ENCODE measurements around the gene HTRA3. TPM values are rescaled to one million over a fixed set of nuclear protein-coding genes. Genes with fewer than 3 reads are reported as not detected.

Gene HTRA3
- total RNA-seq, 1 experiment from 2014 or later, result 2.3 TPM

DNA sequence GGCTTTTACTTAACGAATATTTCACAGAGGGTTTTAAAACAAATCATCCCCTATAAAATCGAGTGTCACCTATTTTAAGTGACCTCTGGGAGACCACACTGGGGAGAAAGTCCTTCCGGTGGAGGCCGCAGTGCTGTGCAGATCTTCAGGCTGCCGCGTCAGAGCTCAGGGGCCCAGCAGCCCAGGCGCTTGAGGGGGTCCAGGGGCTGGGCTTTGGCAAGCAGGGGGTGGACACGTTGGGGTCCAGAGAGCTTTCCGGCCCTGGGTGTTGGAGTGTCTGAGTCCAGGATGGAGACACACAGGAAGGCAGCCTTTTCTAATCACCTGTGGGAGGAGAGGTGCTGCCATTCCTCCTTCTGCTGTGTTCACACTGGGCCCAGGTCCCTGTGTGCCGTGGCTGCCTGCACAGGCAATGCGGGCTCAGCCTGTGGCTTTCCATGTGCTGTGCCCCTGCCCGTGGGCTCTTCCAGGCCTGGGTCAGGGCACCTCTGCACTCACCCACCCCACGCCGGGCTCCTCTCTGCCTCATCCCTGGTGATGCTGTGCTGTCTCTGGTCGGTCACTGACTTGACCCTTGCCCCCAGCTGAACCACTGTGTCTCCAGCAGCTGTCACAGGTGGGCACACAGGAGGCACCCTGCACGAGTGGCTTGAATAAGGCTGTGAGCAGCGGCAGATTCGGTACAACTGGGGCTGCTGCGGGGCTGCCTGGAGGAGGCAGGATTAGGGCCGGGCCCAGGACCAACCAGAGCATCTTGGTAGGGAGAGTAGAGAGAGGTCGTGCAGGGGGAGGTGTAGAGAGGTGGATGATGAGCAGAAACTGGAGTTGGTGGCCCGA lies 10.0 kb downstream of the HTRA3 start (continued):
- TF ChIP-seq, protein P1, sequence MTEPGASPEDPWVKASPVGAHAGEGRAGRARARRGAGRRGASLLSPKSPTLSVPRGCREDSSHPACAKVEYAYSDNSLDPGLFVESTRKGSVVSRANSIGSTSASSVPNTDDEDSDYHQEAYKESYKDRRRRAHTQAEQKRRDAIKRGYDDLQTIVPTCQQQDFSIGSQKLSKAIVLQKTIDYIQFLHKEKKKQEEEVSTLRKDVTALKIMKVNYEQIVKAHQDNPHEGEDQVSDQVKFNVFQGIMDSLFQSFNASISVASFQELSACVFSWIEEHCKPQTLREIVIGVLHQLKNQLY (CRISPR knock-in tag; IDR thresholded peaks at IDR 0.05), result no peak
- TF ChIP-seq ZNF138 (CRISPR knock-in tag; conservative IDR thresholded peaks at IDR 0.05) (no peak), SMAD3 (CRISPR knock-in tag; IDR thresholded peaks at IDR 0.05; ENCODE audit: borderline replicate concordance) (no peak), NR2C2 (CRISPR knock-in tag; IDR thresholded peaks at IDR 0.05) (no peak)
- TF ChIP-seq, protein P2, sequence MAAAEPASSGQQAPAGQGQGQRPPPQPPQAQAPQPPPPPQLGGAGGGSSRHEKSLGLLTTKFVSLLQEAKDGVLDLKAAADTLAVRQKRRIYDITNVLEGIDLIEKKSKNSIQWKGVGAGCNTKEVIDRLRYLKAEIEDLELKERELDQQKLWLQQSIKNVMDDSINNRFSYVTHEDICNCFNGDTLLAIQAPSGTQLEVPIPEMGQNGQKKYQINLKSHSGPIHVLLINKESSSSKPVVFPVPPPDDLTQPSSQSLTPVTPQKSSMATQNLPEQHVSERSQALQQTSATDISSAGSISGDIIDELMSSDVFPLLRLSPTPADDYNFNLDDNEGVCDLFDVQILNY (CRISPR knock-in tag; IDR thresholded peaks at IDR 0.05), result no peak
- TF ChIP-seq, protein P3, sequence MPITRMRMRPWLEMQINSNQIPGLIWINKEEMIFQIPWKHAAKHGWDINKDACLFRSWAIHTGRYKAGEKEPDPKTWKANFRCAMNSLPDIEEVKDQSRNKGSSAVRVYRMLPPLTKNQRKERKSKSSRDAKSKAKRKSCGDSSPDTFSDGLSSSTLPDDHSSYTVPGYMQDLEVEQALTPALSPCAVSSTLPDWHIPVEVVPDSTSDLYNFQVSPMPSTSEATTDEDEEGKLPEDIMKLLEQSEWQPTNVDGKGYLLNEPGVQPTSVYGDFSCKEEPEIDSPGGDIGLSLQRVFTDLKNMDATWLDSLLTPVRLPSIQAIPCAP (CRISPR knock-in tag; IDR thresholded peaks at IDR 0.05), result no peak
- TF ChIP-seq, protein P4, sequence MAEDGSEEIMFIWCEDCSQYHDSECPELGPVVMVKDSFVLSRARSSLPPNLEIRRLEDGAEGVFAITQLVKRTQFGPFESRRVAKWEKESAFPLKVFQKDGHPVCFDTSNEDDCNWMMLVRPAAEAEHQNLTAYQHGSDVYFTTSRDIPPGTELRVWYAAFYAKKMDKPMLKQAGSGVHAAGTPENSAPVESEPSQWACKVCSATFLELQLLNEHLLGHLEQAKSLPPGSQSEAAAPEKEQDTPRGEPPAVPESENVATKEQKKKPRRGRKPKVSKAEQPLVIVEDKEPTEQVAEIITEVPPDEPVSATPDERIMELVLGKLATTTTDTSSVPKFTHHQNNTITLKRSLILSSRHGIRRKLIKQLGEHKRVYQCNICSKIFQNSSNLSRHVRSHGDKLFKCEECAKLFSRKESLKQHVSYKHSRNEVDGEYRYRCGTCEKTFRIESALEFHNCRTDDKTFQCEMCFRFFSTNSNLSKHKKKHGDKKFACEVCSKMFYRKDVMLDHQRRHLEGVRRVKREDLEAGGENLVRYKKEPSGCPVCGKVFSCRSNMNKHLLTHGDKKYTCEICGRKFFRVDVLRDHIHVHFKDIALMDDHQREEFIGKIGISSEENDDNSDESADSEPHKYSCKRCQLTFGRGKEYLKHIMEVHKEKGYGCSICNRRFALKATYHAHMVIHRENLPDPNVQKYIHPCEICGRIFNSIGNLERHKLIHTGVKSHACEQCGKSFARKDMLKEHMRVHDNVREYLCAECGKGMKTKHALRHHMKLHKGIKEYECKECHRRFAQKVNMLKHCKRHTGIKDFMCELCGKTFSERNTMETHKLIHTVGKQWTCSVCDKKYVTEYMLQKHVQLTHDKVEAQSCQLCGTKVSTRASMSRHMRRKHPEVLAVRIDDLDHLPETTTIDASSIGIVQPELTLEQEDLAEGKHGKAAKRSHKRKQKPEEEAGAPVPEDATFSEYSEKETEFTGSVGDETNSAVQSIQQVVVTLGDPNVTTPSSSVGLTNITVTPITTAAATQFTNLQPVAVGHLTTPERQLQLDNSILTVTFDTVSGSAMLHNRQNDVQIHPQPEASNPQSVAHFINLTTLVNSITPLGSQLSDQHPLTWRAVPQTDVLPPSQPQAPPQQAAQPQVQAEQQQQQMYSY (CRISPR knock-in tag; IDR thresholded peaks at IDR 0.05), result no peak

DNA sequence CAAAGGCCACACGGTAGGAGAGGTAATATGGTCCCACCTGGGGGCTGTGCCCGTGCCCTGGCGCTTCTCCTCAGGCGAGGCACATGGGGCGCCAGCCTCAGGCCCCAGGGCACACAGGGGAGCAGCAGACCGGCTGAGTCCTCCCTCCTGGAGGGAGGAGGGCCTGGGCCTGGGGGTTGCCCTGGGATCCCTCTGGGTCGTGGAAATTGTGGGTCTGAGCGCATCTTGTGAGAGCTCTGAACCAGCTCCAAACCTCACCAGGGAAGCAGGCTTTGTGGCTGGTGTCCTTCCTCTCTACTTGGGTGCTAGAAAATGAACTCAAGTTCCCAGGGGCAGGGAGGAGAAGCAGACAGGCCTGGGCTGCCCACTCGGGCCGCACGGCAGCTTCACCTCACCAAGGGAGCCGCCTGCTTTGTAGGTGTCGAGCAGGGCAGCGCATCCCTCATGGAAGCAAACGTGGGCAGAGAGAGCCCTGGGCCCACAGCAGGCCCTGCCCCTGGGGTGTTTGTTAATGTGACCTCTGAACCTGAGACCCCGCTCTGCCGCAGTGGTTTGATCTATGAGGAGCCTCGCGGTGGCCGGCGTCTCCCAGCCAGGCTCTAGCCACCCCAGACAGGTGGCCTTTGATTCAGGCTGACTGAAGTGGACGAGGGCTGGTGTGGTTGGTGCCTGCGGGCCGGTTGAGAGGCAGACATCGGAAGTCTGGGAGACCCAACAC lies 10.8 kb downstream of the HTRA3 start:
- H3K27ac Mint-ChIP-seq, result no peak overlapping the region
- DNase-seq (ENCODE audit: low spot score), result no peak
- CTCF ChIA-PET, result interaction anchor here (0.6 to 1.1 kb wide), 2 partner anchors 8 to 13 kb away, joined by 3 read pairs; no protein-coding TSS in a partner anchor
- no peaks in the 10 kb centered on the region for H3K4me1 Mint-ChIP-seq
- no peaks in the 10 kb centered on the region for H3K36me3 Mint-ChIP-seq
- no peak overlapping the region for H3K4me3 Mint-ChIP-seq
- POLR2A ChIA-PET, result interaction anchor here (0.5 kb wide), 1 partner anchor 32 kb away, joined by 4 read pairs; no protein-coding TSS in a partner anchor
- no peaks in the 10 kb centered on the region for H3K27me3 Mint-ChIP-seq (ENCODE audit: low read depth)
- H3K9me3 Mint-ChIP-seq, result no peaks in the 10 kb centered on the region
- ATAC-seq, result no peak
- TF ChIP-seq ETV6 (CRISPR knock-in tag; IDR thresholded peaks at IDR 0.05) (no peak), ZNF396 (CRISPR knock-in tag; IDR thresholded peaks at IDR 0.05; ENCODE audit: borderline replicate concordance) (no peak), JUN (CRISPR knock-in tag; IDR thresholded peaks at IDR 0.05) (no peak)
- TF ChIP-seq, protein P5, sequence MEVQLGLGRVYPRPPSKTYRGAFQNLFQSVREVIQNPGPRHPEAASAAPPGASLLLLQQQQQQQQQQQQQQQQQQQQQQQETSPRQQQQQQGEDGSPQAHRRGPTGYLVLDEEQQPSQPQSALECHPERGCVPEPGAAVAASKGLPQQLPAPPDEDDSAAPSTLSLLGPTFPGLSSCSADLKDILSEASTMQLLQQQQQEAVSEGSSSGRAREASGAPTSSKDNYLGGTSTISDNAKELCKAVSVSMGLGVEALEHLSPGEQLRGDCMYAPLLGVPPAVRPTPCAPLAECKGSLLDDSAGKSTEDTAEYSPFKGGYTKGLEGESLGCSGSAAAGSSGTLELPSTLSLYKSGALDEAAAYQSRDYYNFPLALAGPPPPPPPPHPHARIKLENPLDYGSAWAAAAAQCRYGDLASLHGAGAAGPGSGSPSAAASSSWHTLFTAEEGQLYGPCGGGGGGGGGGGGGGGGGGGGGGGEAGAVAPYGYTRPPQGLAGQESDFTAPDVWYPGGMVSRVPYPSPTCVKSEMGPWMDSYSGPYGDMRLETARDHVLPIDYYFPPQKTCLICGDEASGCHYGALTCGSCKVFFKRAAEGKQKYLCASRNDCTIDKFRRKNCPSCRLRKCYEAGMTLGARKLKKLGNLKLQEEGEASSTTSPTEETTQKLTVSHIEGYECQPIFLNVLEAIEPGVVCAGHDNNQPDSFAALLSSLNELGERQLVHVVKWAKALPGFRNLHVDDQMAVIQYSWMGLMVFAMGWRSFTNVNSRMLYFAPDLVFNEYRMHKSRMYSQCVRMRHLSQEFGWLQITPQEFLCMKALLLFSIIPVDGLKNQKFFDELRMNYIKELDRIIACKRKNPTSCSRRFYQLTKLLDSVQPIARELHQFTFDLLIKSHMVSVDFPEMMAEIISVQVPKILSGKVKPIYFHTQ (CRISPR knock-in tag; IDR thresholded peaks at IDR 0.05), result no peak
- TF ChIP-seq, protein P6, sequence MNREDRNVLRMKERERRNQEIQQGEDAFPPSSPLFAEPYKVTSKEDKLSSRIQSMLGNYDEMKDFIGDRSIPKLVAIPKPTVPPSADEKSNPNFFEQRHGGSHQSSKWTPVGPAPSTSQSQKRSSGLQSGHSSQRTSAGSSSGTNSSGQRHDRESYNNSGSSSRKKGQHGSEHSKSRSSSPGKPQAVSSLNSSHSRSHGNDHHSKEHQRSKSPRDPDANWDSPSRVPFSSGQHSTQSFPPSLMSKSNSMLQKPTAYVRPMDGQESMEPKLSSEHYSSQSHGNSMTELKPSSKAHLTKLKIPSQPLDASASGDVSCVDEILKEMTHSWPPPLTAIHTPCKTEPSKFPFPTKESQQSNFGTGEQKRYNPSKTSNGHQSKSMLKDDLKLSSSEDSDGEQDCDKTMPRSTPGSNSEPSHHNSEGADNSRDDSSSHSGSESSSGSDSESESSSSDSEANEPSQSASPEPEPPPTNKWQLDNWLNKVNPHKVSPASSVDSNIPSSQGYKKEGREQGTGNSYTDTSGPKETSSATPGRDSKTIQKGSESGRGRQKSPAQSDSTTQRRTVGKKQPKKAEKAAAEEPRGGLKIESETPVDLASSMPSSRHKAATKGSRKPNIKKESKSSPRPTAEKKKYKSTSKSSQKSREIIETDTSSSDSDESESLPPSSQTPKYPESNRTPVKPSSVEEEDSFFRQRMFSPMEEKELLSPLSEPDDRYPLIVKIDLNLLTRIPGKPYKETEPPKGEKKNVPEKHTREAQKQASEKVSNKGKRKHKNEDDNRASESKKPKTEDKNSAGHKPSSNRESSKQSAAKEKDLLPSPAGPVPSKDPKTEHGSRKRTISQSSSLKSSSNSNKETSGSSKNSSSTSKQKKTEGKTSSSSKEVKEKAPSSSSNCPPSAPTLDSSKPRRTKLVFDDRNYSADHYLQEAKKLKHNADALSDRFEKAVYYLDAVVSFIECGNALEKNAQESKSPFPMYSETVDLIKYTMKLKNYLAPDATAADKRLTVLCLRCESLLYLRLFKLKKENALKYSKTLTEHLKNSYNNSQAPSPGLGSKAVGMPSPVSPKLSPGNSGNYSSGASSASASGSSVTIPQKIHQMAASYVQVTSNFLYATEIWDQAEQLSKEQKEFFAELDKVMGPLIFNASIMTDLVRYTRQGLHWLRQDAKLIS (CRISPR knock-in tag; IDR thresholded peaks at IDR 0.05; ENCODE audit: borderline replicate concordance), result no peak
- TF ChIP-seq, protein P7, sequence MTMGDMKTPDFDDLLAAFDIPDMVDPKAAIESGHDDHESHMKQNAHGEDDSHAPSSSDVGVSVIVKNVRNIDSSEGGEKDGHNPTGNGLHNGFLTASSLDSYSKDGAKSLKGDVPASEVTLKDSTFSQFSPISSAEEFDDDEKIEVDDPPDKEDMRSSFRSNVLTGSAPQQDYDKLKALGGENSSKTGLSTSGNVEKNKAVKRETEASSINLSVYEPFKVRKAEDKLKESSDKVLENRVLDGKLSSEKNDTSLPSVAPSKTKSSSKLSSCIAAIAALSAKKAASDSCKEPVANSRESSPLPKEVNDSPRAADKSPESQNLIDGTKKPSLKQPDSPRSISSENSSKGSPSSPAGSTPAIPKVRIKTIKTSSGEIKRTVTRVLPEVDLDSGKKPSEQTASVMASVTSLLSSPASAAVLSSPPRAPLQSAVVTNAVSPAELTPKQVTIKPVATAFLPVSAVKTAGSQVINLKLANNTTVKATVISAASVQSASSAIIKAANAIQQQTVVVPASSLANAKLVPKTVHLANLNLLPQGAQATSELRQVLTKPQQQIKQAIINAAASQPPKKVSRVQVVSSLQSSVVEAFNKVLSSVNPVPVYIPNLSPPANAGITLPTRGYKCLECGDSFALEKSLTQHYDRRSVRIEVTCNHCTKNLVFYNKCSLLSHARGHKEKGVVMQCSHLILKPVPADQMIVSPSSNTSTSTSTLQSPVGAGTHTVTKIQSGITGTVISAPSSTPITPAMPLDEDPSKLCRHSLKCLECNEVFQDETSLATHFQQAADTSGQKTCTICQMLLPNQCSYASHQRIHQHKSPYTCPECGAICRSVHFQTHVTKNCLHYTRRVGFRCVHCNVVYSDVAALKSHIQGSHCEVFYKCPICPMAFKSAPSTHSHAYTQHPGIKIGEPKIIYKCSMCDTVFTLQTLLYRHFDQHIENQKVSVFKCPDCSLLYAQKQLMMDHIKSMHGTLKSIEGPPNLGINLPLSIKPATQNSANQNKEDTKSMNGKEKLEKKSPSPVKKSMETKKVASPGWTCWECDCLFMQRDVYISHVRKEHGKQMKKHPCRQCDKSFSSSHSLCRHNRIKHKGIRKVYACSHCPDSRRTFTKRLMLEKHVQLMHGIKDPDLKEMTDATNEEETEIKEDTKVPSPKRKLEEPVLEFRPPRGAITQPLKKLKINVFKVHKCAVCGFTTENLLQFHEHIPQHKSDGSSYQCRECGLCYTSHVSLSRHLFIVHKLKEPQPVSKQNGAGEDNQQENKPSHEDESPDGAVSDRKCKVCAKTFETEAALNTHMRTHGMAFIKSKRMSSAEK (CRISPR knock-in tag; IDR thresholded peaks at IDR 0.05; ENCODE audit: borderline replicate concordance), result no peak
- TF ChIP-seq, protein P8, sequence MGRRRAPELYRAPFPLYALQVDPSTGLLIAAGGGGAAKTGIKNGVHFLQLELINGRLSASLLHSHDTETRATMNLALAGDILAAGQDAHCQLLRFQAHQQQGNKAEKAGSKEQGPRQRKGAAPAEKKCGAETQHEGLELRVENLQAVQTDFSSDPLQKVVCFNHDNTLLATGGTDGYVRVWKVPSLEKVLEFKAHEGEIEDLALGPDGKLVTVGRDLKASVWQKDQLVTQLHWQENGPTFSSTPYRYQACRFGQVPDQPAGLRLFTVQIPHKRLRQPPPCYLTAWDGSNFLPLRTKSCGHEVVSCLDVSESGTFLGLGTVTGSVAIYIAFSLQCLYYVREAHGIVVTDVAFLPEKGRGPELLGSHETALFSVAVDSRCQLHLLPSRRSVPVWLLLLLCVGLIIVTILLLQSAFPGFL (CRISPR knock-in tag; IDR thresholded peaks at IDR 0.05; ENCODE audit: borderline replicate concordance), result no peak
